Activated naive CD4-positive, alpha-beta T cell (primary cell): Measurements from ENCODE around the gene CHKB.
"Not testable (repeated sequence)": the region's sequence is repeated elsewhere in the genome, so short reads cannot be mapped to it uniquely, and the experiment has no call there.

Source experiments
- DNase-seq, 4 experiments: peaks; one replicate each; lab custom pipeline; 2025; lab: John Stamatoyannopoulos, UW

CHKB gene

DNA sequence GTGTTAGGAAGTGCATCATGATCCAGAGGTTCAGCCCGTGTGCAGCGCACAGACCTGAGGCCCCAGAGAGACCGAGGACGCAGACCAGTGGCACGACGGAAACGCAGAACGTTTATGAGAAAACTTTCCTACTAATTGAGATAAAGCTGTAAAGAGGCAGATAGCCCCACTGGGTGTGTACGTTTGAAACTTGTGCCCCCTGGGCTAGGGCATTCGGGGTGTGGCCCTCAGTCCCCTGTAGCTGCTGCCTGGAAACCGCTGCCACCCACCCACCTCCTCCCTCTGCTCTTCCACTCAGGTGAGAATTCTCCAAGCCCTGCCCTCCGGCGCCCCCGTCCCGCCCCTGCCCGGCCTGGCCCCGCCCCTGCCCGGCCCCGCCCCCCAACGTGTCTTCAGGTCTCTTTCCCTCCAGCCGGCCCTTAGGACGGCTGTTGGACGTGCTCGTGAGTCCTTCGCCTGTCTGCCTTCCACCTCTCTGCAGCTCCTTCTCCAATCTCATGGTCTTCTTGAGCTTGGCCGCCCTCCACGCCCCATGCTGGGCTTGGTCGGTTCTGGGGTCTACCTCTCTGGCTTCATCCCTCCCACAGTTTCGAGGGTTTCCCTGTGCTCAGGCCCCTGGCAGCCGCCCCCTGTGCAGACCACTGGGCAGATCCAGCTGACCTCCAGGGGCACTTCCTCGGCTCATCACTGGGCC is 30.0 kb upstream of the CHKB start:
- no peak for DNase-seq

DNA sequence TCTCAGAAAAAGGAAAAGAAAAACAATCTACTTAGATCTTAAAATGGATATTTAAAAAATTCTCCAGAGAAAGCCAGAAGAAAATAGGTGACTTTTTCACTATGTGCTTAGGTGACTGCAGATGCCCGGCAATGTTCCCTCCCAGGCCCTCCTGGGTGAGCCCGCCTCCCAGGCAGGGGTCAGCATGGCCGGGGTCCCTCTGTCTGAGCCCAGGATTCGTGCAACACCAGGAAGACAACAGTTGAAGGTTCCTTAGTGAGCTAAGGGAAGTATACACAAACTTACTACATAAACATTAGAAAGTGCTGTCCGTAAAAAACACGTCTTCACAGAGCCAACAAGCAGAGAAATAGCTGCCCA is 29.5 kb upstream of the CHKB start:
- DNase-seq: no peak

DNA sequence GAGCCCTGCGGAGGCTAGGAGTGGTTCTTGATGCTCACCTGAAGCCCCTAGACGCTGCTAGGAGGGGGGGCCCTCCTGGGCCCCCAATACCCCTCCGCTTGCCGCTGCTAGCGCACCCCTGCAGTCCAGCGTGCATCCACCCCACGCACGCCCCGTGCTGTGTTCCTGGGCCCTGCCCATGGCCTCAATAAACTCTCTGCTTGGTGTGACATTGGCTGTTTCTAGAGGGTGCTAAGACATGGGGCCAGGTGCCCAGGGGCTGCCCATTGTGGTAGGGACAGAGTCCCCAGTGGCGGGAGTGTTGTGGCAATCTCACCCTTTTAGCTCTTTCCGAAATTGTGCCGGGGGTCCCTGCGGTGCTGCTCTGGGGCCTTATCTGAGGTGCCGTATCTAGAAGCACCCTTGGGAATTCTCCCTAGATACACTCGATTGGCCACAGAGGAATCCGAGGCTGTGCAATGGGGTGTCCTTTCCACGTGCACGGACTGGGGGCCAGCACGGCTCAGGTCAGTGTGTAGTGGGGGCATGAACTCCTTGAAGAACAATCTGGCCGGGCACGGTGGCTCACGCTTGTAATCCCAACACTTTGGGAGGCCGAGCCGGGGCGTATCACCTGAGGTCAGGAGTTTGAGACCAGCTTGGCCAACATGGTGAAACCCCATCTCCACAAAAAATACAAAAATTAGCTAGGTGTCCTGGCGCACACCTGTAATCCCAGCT is 28.9 kb upstream of the CHKB start:
- no peak for DNase-seq

DNA sequence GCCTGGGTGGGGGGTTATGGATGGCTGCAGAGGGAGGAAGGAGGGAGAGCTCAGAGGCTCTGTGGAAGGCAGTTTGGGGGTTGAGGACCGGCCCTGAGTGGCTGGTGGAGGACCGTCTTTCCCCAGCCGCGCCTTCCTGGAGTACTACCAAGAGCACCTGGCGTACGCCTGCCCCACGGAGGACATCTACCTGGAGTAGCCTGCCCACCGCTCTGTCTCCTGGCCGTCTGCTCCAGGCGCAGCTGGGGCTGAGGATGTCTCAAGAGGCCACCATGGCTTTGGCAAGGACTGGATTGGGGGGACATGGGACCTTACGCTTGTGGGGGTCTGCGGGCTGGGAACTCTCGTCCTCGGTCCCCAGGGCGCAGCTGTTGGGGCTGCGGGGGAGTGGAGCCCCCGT is 27.9 kb upstream of the CHKB start:
- DNase-seq: no peak

DNA sequence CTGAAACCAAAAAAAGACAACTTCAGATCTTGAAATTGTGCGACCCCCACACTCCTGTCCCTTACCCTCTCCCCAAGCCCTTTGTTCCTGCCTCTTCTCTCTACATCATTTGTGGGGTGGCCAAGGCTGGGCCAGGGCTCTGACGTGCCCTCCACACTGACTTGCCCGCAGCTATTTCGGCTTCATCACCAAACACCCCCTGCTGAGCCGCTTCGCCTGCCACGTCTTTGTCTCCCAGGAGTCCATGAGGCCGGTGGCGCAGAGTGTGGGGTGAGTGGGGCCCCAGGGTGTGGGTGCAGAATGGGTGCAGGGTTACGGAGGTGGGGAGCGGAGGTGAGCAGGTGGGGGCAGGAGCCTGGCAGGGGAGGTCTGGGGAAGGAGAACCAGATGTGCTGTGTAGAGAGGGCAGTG is 27.4 kb upstream of the CHKB start:
- no peak for DNase-seq

DNA sequence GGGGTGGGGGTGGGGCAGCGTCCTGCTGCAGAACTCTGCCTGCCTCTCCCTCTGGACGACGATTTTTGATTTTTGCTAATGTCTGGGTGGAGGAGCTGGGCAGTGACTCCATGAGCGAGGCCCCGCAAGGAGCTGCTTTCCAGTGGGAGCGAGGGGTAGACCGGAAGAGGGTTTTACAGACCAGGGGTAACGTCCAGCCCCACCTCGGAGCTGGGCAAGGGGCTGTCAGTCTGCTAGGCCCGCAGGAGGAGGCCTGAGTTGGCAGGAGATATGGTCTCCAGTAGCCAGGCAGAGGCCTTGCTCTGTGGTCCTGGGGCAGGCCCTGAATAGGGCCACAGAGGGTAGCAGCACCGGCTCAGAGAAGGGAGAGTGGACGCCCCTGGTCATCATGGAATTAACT is 26.9 kb upstream of the CHKB start:
- no peak for DNase-seq

GRCh38 chr22:50608996-50609395 is 26.3 kb upstream of the CHKB start:
- no peak for DNase-seq

GRCh38 chr22:50608058-50608840 is 25.6 kb upstream of the CHKB start:
- not testable (repeated sequence) for DNase-seq

DNA sequence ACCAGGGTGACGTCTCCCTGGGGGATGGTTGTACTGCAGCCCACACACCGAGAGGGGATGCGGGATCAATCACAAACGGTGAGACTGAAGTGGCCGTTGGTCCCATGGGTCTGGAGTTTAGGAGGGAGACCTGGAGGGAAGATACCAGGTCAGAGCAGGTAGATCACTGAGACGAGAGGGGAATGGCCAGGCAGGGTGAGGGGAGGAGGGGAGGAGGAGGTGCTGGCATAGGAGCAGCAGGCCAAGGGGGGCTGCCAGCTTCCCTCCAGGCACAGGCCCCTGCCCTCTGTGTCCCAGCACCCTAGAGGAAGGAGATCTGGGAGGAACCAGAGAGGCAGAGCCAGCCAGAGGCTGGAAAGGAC is 25.0 kb upstream of the CHKB start:
- no peak for DNase-seq

GRCh38 chr22:50606946-50607658 is 24.5 kb upstream of the CHKB start:
- no peak for DNase-seq

DNA sequence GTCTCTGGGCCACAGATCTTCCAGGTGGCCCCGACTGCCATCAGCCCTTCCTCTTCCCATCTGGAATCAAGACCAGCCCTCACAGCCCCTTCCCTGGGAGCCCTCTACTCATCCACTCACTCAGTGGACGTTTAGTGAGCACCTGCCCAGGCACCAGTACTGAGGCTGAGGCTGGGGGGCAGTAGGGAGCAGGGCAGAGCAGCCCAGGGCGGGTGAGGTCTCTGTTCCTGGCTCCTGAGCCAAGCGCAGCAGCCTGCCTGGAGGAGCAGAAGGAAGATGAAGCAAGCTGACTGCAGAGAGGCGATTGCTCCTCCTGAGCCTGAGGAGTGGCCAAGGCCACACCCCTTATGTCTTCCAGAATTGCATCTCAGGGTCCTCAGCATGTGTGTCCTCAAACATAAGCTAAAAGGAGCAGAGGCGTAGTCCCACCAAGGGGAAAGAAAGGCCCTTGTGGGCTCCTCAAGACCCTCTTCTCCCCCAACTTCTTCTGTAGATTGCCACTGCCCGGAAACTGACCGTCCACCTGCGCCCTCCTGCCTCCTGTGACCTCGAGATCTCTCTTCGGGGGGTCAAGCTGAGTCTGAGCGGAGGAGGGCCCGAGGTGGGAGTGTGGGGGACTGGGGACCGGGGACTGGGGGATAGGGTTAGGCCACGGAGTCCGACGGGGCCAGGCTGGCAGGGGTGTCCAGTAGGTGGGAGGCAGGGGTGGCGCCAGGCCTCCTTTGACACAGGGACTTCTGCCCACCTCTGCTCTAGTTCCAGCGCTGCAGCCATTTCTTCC is 23.7 kb upstream of the CHKB start:
- no peak for DNase-seq

DNA sequence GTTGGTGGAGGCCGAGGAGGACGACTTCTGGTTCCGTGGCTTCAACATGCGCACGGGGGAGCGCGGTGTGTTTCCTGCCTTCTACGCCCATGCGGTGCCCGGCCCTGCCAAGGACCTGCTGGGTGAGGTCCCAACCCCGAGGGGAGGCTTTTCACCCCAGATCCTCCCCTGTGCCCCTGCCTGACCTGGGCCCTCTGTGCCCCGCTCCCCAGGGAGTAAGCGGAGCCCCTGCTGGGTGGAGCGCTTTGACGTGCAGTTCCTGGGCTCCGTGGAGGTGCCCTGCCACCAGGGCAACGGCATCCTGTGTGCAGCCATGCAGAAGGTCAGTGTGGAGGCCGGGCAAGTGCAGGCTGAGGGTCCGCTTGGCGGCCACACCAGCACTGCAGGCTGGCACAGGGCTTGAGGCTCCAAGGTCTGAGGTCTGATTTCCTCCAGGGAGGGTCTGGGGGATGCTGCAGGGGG is 23.0 kb upstream of the CHKB start:
- DNase-seq: no peak

DNA sequence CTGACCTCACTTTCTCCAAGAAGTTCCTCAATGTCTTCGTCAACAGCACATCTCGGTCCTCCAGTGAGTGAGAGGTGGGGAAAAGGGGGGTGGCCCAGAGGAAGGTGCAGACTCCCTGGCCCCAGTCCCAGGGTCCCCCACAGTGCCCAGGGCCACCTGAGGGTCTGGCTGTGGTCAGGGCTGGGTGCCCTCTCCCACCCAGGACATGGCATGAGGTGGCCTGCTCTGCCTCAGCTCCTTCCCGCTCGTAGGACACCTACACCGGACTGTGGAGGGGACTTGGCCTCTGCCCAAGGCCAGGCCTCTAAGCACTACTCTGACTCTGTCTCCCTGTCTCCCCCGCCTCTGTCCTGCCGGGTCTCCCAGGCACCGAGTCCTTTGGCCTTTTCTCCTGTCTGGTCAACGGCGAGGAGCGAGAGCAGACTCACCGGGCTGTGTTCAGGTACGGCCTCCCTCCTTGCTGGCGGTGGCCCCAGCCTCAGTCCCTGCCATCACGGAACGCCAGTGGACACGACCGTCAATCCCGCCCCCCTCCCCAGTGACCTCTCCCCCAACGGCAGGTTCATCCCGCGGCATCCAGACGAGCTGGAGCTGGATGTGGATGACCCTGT is 22.5 kb upstream of the CHKB start:
- DNase-seq: no peak

DNA sequence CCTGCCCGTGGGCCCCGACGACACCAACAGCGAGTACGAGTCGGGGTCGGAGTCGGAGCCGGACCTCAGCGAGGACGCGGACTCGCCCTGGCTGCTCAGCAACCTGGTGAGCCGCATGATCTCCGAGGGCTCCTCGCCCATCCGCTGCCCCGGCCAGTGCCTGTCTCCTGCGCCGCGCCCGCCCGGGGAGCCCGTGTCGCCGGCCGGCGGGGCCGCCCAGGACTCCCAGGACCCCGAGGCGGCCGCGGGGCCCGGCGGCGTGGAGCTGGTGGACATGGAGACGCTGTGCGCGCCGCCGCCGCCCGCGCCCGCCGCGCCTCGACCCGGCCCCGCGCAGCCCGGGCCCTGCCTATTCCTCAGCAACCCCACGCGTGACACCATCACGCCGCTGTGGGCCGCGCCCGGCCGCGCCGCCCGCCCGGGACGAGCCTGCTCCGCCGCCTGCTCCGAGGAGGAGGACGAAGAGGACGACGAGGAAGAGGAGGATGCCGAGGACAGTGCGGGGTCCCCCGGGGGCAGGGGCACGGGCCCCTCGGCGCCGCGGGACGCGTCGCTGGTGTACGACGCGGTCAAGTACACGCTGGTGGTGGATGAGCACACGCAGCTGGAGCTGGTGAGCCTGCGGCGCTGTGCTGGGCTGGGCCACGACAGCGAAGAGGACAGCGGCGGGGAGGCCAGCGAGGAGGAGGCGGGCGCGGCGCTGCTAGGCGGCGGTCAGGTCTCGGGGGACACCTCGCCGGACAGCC is 21.8 kb upstream of the CHKB start:
- DNase-seq: no peak

DNA sequence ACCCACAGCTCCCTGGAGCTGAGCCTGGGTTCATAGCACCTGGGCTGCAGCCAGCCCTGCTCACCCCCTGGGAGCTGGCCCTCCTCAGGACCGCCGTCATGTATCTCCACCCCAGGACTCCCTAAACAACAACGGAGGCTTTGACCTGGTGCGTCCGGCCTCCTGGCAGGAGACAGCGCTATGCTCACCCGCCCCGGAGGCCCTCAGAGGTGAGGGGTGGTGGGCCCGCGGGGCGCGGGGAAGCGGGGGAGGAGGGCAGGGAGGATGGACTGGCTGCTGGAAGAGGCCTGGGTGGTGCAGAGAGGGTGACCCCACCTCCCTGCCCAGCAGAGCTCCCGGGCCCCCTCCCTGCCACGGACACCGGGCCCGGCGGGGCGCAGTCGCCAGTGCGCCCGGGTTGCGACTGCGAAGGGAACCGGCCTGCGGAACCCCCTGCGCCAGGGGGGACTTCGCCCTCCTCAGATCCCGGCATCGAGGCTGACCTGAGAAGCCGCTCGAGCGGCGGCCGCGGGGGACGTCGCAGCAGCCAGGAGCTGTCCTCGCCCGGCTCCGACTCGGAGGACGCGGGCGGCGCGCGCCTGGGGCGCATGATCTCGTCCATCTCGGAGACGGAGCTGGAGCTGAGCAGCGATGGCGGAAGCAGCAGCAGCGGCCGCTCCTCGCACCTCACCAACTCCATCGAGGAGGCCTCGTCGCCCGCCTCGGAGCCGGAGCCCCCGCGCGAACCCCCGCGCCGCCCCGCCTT is 21.0 kb upstream of the CHKB start:
- no peak for DNase-seq

GRCh38 chr22:50602338-50602700 is 19.7 kb upstream of the CHKB start:
- DNase-seq: no peak

DNA sequence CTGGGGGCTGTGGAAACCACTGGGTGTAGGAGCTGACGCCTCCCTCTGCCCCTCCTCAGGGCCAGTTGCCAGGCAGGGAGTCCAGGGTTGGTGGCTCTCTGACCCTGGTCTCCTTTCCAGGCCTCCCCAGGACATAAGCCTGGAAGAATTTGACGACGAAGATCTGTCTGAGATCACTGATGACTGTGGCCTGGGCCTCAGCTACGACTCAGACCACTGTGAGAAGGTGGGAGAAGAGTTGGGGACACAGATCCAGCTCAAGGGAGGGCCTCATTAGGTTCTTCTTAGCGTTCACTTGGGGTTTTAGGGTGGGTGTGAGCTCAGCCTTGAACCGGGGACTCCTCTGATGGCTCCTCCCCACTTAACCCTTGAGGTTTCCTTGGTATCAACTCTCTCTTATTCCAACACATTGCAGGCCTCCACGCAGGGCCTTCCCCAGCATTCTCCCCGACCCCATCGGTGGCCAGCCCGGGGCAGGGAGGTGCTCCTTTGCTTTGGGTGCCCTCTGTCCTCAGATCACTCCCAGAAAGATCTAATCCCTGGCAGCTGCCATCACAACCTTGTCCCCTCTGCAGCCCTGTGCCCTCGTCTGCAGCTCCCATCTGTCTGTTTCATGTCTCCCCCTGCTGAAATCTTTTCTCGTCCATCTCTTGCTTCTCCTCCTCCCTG is 19.2 kb upstream of the CHKB start:
- no peak for DNase-seq

GRCh38 chr22:50600967-50601668 is 18.5 kb upstream of the CHKB start:
- DNase-seq: no peak

GRCh38 chr22:50600538-50600937 is 17.9 kb upstream of the CHKB start, which contains the start of gene MAPK8IP2:
MAPK8IP2 (plus strand) TSS chr22:50600793; CDS start chr22:50600819, 26 bp downstream.
- no peak for DNase-seq
